ENCODE results near the gene FRK. TPM values are rescaled to one million over a fixed set of nuclear protein-coding genes. Genes with fewer than 3 reads are reported as not detected.
"Not testable (repeated sequence)": the region's sequence is repeated elsewhere in the genome, so short reads cannot be mapped to it uniquely, and the experiment has no call there.

Gene FRK
- total RNA-seq, 1 donor from 2014 or later = 7.4 TPM

DNA sequence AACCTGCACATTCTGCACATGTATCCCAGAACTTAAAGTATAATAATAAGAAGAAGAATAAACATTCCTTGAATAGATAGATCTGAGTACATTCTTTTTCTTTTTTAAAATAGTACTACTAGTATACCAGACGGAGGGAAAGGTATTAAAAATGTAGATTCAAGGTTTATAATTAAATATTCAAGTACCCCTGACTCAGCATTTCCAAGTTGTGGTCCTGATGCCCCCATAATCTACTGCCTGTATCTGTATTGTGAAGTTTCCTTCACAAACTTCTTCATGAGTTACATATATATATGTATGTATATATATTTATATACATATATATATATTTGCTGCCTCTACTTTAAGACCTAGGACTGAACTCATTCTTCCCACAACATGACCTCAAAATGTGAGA is 14.0 kb downstream of the FRK start:
- no peaks in the 10 kb centered on the region for H3K27me3 ChIP-seq (ENCODE audit: low read depth)
- no peaks in the 10 kb centered on the region for H3K4me1 ChIP-seq
- H3K9me3 ChIP-seq = peaks cover 13% of the 10 kb centered on the region
- no peaks in the 10 kb centered on the region for H3K36me3 ChIP-seq
- DNase-seq = no peak
- intact Hi-C loops (cut with DNase I) = no loop called here
- H3K27ac ChIP-seq = no peak overlapping the region
- TF ChIP-seq, protein P1, sequence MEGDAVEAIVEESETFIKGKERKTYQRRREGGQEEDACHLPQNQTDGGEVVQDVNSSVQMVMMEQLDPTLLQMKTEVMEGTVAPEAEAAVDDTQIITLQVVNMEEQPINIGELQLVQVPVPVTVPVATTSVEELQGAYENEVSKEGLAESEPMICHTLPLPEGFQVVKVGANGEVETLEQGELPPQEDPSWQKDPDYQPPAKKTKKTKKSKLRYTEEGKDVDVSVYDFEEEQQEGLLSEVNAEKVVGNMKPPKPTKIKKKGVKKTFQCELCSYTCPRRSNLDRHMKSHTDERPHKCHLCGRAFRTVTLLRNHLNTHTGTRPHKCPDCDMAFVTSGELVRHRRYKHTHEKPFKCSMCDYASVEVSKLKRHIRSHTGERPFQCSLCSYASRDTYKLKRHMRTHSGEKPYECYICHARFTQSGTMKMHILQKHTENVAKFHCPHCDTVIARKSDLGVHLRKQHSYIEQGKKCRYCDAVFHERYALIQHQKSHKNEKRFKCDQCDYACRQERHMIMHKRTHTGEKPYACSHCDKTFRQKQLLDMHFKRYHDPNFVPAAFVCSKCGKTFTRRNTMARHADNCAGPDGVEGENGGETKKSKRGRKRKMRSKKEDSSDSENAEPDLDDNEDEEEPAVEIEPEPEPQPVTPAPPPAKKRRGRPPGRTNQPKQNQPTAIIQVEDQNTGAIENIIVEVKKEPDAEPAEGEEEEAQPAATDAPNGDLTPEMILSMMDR (IDR thresholded peaks at IDR 0.05) = no peak
- ATAC-seq = no peak
- no peak overlapping the region for H3K4me3 ChIP-seq

DNA sequence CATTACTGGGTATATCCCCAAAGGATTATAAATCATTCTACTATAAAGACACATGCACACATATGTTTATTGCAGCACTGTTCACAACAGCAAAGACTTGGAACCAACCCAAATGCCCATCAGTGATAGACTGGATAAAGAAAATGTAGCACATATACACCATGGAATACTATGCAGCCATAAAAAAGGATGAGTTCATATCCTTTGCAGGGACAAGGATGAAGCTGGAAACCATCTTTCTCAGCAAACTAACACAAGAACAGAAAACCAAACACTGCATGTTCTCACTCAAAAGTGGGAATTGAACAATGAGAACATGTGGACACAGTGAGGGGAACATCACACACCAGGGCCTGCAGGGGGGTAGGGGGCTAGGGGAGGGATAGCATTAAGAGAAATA is 14.4 kb downstream of the FRK start:
- H3K4me1 ChIP-seq; H3K27me3 ChIP-seq (ENCODE audit: low read depth); H3K4me3 ChIP-seq; H3K27ac ChIP-seq; intact Hi-C loops (cut with DNase I); DNase-seq; ATAC-seq; H3K36me3 ChIP-seq: not testable (repeated sequence)
- peaks cover 13% of the 10 kb centered on the region for H3K9me3 ChIP-seq

DNA sequence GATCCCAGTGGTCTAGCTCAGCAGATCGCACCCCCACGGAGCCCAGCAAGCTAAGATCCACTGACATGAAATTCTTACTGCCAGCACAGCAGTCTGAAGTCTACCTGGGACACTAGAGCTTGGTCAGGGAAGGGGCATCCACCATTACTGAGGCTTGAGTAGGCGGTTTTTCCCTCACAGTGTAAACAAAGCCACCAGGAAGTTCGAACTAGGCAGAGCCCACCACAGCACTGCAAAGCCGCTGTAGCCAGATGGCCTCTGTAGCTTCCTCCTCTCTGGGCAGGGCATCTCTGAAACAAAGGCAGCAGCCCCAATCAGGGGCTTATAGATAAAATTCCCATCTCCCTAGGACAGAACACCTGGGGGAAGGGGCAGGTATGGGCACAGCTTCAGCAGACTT is 18.8 kb downstream of the FRK start:
- ATAC-seq = no peak
- no peak for DNase-seq
- peaks cover 13% of the 10 kb centered on the region for H3K9me3 ChIP-seq
- no peaks in the 10 kb centered on the region for H3K27me3 ChIP-seq (ENCODE audit: low read depth)
- no peak overlapping the region for H3K4me3 ChIP-seq
- TF ChIP-seq, protein P1 (IDR thresholded peaks at IDR 0.05) = no peak
- intact Hi-C loops (cut with DNase I) = no loop called here
- no peak overlapping the region for H3K27ac ChIP-seq
- no peaks in the 10 kb centered on the region for H3K4me1 ChIP-seq
- no peaks in the 10 kb centered on the region for H3K36me3 ChIP-seq

DNA sequence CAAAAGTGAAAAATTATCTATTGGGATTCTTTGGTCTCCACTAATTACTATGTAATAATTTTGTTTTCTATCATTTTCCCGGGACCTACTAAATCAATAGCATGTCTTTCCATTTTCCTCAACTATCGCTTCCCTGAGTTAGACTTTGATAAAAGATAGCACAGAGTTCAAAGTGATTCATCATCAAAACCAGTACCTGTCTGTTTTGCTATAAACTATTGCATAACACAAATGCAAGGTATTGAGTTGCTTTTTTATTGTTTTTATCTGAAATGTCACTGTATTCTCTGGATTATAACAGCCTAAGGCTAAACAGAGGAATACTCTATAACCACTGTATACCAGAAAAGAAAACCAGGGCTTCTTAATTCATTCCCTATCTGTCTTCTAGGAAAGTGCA is 19.7 kb downstream of the FRK start:
- H3K27me3 ChIP-seq (ENCODE audit: low read depth) = no peaks in the 10 kb centered on the region
- H3K4me1 ChIP-seq = peaks cover 9% of the 10 kb centered on the region
- no peak overlapping the region for H3K27ac ChIP-seq
- TF ChIP-seq, protein P1 (IDR thresholded peaks at IDR 0.05) = no peak
- H3K4me3 ChIP-seq = no peak overlapping the region
- H3K36me3 ChIP-seq = no peaks in the 10 kb centered on the region
- peaks cover 13% of the 10 kb centered on the region for H3K9me3 ChIP-seq
- no peak for DNase-seq
- intact Hi-C loops (cut with DNase I) = no loop called here
- no peak for ATAC-seq

DNA sequence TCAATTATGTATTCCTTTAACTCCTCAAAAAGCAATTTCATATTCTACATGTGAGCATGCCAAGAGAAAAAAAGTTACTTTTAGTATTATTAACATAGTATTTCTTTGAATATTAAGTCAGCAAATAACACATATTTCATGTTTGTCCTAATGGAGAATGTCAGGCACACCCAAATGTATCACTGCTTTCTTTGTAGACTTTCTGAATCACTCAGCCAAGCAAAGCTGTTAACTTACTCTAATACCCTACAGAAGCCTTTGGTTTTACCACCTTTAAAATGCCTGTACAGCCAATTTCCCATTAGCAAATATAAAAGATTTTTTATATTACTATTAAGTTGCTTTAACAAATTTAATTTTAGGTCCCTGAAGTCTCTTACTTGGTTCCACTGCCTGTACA is 23.8 kb downstream of the FRK start:
- Histone ChIP-seq H3K27me3 (ENCODE audit: low read depth) (no peaks in the 10 kb centered on the region), H3K36me3 (no peaks in the 10 kb centered on the region), H3K27ac (no peak overlapping the region), H3K4me1 (peaks cover 12% of the 10 kb centered on the region), H3K4me3 (no peak overlapping the region), H3K9me3 (peaks cover under 1% of the 10 kb centered on the region)
- intact Hi-C loops (cut with DNase I) = no loop called here
- DNase-seq (no peak), ATAC-seq (peak in 1 of 2 donors; percentile 51)
- TF ChIP-seq, protein P1 (IDR thresholded peaks at IDR 0.05) = no peak

DNA sequence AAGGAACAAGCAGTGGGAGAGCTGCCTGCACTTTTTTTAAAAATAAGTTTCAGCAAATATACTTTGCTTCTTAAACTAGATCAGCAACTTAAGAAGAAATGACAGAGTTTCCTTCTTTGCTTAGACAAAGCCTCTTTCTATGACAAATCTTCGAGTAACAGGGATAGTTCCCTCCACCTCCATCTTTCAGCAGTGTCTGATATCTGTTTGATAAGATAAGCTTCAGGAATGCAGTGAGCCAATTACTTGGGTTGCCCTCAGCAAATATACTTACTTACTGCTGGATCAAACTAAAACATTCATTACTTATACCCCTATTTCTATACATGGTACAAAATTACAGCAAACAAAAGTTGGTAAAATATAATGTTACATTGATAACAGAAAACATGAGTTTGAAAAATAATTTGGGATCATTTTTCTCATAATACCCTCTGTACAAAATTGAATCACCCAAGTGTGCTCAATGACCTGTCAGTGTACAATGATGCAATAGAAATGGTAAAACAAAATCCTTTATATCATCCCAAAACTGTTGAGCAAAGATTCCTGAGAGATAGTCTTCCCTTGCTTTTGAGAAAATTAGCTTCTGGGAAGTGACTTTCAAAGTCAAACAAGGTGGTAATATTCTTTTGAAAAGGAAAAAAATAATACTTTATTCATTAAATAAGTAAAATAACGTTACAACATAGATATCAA is 24.5 kb downstream of the FRK start:
- ATAC-seq = peak in 1 of 2 donors; percentile 25
- Histone ChIP-seq H3K4me1 (peaks cover 12% of the 10 kb centered on the region), H3K9me3 (no peaks in the 10 kb centered on the region), H3K36me3 (no peaks in the 10 kb centered on the region), H3K4me3 (no peak overlapping the region), H3K27me3 (ENCODE audit: low read depth) (no peaks in the 10 kb centered on the region), H3K27ac (no peak overlapping the region)
- no peak for DNase-seq
- TF ChIP-seq, protein P1 (IDR thresholded peaks at IDR 0.05) = no peak
- intact Hi-C loops (cut with DNase I) = no loop called here
